Neural progenitor cell (in vitro differentiated cells): ENCODE data around the gene HES5. TPM values are rescaled to one million over a fixed set of nuclear protein-coding genes. Genes with fewer than 3 reads are reported as not detected.
A peak's percentile ranks its signal among the peaks of the same experiment; 100 is the strongest.
"Not testable (repeated sequence)": the region's sequence is repeated elsewhere in the genome, so short reads cannot be mapped to it uniquely, and the experiment has no call there.

Experiments
- DNase-seq: peaks from one replicate; pipeline ENCODE4 v3.0.0-alpha.2; 2016; ENCODE audit warnings: low spot score
- H2AFZ ChIP-seq: fragments of 200-600 bp; sonication (generic); replicated peaks from 2 replicates; pipeline ENCODE4 v1.6.1; 2016; ENCODE audit warnings: antibody characterized with exemption
- H3F3A ChIP-seq: fragments of 200-600 bp; sonication (generic); 2 replicates; pipeline ENCODE4 v1.6.1; 2016; ENCODE audit warnings: antibody characterized with exemption, low read depth
- H3K27ac ChIP-seq: fragments of 200-600 bp; sonication (generic); 2 replicates; pipeline ENCODE4 v1.5.1; 2016; ENCODE audit warnings: mild to moderate bottlenecking
- H3K27me3 ChIP-seq: fragments of 200-600 bp; sonication (generic); 2 replicates; pipeline ENCODE4 v1.6.1; 2016; ENCODE audit warnings: mild to moderate bottlenecking, moderate library complexity
- H3K36me3 ChIP-seq: fragments of 200-600 bp; sonication (generic); 2 replicates; pipeline ENCODE4 v1.5.1; 2016
- H3K4me1 ChIP-seq: fragments of 200-600 bp; sonication (generic); 2 replicates; pipeline ENCODE4 v1.6.1; 2016; ENCODE audit warnings: mixed run types
- H3K4me2 ChIP-seq: fragments of 200-600 bp; sonication (generic); 2 replicates; pipeline ENCODE4 v1.6.1; 2016
- H3K4me3 ChIP-seq: fragments of 200-600 bp; sonication (generic); 2 replicates; pipeline ENCODE4 v1.5.1; 2016
- H3K79me2 ChIP-seq: fragments of 200-600 bp; sonication (generic); 2 replicates; pipeline ENCODE4 v1.6.1; 2016; ENCODE audit warnings: low read depth
- H3K9ac ChIP-seq: fragments of 200-600 bp; sonication (generic); 2 replicates; pipeline ENCODE4 v1.6.1; 2016
- H3K9me3 ChIP-seq: fragments of 200-600 bp; sonication (generic); 2 replicates; pipeline ENCODE4 v1.5.1; 2016; ENCODE audit warnings: low read depth
- H4K20me1 ChIP-seq: fragments of 200-600 bp; sonication (generic); 2 replicates; pipeline ENCODE4 v1.6.1; 2016; ENCODE audit warnings: low read depth
- H3K27ac Mint-ChIP-seq: 3 replicates; pipeline ENCODE4 v1.8.0; 2021; ENCODE audit warnings: mixed read lengths
- H3K27me3 Mint-ChIP-seq: 2 replicates; pipeline ENCODE4 v1.8.0; 2022; ENCODE audit warnings: low read depth, mild to moderate bottlenecking, inconsistent platforms, moderate library complexity, mixed read lengths; ENCODE audit not compliant: insufficient read depth
- H3K36me3 Mint-ChIP-seq: 3 replicates; pipeline ENCODE4 v1.8.0; 2021; ENCODE audit warnings: mixed read lengths
- H3K4me1 Mint-ChIP-seq: 3 replicates; pipeline ENCODE4 v1.8.0; 2021; ENCODE audit warnings: mixed read lengths
- H3K4me3 Mint-ChIP-seq: 3 replicates; pipeline ENCODE4 v1.8.0; 2021; ENCODE audit warnings: mild to moderate bottlenecking, moderate library complexity, mixed read lengths
- H3K9me3 Mint-ChIP-seq: 3 replicates; pipeline ENCODE4 v1.8.0; 2020; ENCODE audit warnings: mixed read lengths
- CTCF ChIP-seq: fragments of 200-600 bp; sonication (generic); IDR thresholded peaks from 2 replicates; pipeline ENCODE4 v1.5.1; 2017; ENCODE audit warnings: antibody characterized with exemption, mild to moderate bottlenecking
- EZH2 ChIP-seq: fragments of 200-600 bp; sonication (generic); IDR thresholded peaks from 2 replicates; pipeline ENCODE4 v1.6.1; 2017; ENCODE audit warnings: antibody characterized with exemption, mild to moderate bottlenecking, moderate library complexity
- EZH2phosphoT487 ChIP-seq: fragments of 200-600 bp; sonication (generic); IDR thresholded peaks from 2 replicates; pipeline ENCODE4 v1.6.1; 2017; ENCODE audit warnings: antibody characterized with exemption
- total RNA-seq: library from RNA; depleted of rRNA; stranded (reverse); fragments of >200 nt; gene quantifications from 2 replicates; pipeline ENCODE4 v1.2.3, GENCODE V29; 2015; ENCODE audit warnings: low replicate concordance

The HES5 gene
- total RNA-seq, 1 donor from 2014 or later, result 6.4 TPM

GRCh38 chr1:2553871-2554620 is 24.0 kb upstream of the HES5 start:
- Mint-ChIP-seq H3K27ac (peak overlapping the region; percentile 40), H3K4me1 (peaks cover 32% of the 10 kb centered on the region)

GRCh38 chr1:2553076-2553475 is 23.0 kb upstream of the HES5 start:
- H3K27me3 Mint-ChIP-seq, H3K79me2 ChIP-seq, H3K4me2 ChIP-seq, H3K27ac ChIP-seq, DNase-seq, H3K27ac Mint-ChIP-seq, H3K36me3 Mint-ChIP-seq, H4K20me1 ChIP-seq, H3K4me3 Mint-ChIP-seq, H3K9ac ChIP-seq, H2AFZ ChIP-seq, H3K4me3 ChIP-seq, H3K9me3 ChIP-seq, H3K9me3 Mint-ChIP-seq, H3K36me3 ChIP-seq, H3K27me3 ChIP-seq: not testable (repeated sequence)
- peaks cover 39% of the 10 kb centered on the region for H3K4me1 Mint-ChIP-seq
- peaks cover 19% of the 10 kb centered on the region for H3F3A ChIP-seq
- H3K4me1 ChIP-seq, result peaks cover 15% of the 10 kb centered on the region

More at GRCh38 chr1:2553871-2554620, 24.0 kb upstream of the HES5 start:
- H4K20me1 ChIP-seq, result no peaks in the 10 kb centered on the region
- no peaks in the 10 kb centered on the region for H3K27me3 ChIP-seq
- no peak for TF ChIP-seq EZH2phosphoT487
- no peak for TF ChIP-seq EZH2
- TF ChIP-seq CTCF, result no peak
- Mint-ChIP-seq H3K4me3 (peak overlapping the region; percentile 65), H3K27me3 (no peaks in the 10 kb centered on the region), H3K9me3 (no peaks in the 10 kb centered on the region), H3K36me3 (no peaks in the 10 kb centered on the region)
- peaks cover 13% of the 10 kb centered on the region for H3K4me1 ChIP-seq
- no peaks in the 10 kb centered on the region for H3K79me2 ChIP-seq
- no peak overlapping the region for H3K4me3 ChIP-seq
- no peak overlapping the region for H3K27ac ChIP-seq
- peaks cover 10% of the 10 kb centered on the region for H3F3A ChIP-seq
- H3K9me3 ChIP-seq, result no peaks in the 10 kb centered on the region
- H3K9ac ChIP-seq, result no peak overlapping the region
- H2AFZ ChIP-seq, result no peak overlapping the region
- no peak overlapping the region for H3K4me2 ChIP-seq
- no peaks in the 10 kb centered on the region for H3K36me3 ChIP-seq
- no peak for DNase-seq

GRCh38 chr1:2552189-2552588 is 22.1 kb upstream of the HES5 start:
- H3K27ac Mint-ChIP-seq, result no peak overlapping the region

GRCh38 chr1:2551544-2551943 is 21.5 kb upstream of the HES5 start:
- H3K4me2 ChIP-seq, H3K36me3 ChIP-seq, H3K27me3 ChIP-seq, H2AFZ ChIP-seq, H3K27ac ChIP-seq, H3K9me3 ChIP-seq, H3K36me3 Mint-ChIP-seq, H3K4me3 ChIP-seq, H3K4me3 Mint-ChIP-seq, H3K79me2 ChIP-seq, H3K9me3 Mint-ChIP-seq, H3K9ac ChIP-seq, DNase-seq, H3K27me3 Mint-ChIP-seq: not testable (repeated sequence)
- peaks cover 38% of the 10 kb centered on the region for H3K4me1 Mint-ChIP-seq
- H3K27ac Mint-ChIP-seq, result peak overlapping the region; percentile 21
- Histone ChIP-seq H3F3A (peaks cover 32% of the 10 kb centered on the region), H3K4me1 (peaks cover 19% of the 10 kb centered on the region), H4K20me1 (peaks cover 13% of the 10 kb centered on the region)

More at GRCh38 chr1:2552189-2552588, 22.1 kb upstream of the HES5 start:
- no peaks in the 10 kb centered on the region for H3K79me2 ChIP-seq
- H3K9me3 Mint-ChIP-seq, result no peaks in the 10 kb centered on the region
- peaks cover 10% of the 10 kb centered on the region for H4K20me1 ChIP-seq
- no peaks in the 10 kb centered on the region for H3K9me3 ChIP-seq
- no peak for TF ChIP-seq CTCF
- TF ChIP-seq EZH2, result no peak
- no peak for TF ChIP-seq EZH2phosphoT487
- no peak overlapping the region for H3K4me3 Mint-ChIP-seq
- no peak overlapping the region for H3K9ac ChIP-seq
- H3K36me3 ChIP-seq, result no peaks in the 10 kb centered on the region
- peaks cover 41% of the 10 kb centered on the region for H3K4me1 Mint-ChIP-seq
- H3K27me3 Mint-ChIP-seq, result no peaks in the 10 kb centered on the region
- no peaks in the 10 kb centered on the region for H3K36me3 Mint-ChIP-seq
- peaks cover 28% of the 10 kb centered on the region for H3F3A ChIP-seq
- no peak for DNase-seq
- peaks cover 23% of the 10 kb centered on the region for H3K4me1 ChIP-seq
- H3K4me3 ChIP-seq, result no peak overlapping the region
- H2AFZ ChIP-seq, result no peak overlapping the region
- no peak overlapping the region for H3K27ac ChIP-seq
- no peaks in the 10 kb centered on the region for H3K27me3 ChIP-seq
- no peak overlapping the region for H3K4me2 ChIP-seq

- H3K27me3 Mint-ChIP-seq, H3K9me3 ChIP-seq, DNase-seq, H3K36me3 Mint-ChIP-seq, H3K27me3 ChIP-seq, H3K79me2 ChIP-seq, H3K4me3 Mint-ChIP-seq, H3K4me2 ChIP-seq, H3K27ac ChIP-seq, H3K9me3 Mint-ChIP-seq, H3K9ac ChIP-seq, H2AFZ ChIP-seq, H3K36me3 ChIP-seq, H3K27ac Mint-ChIP-seq, H3K4me3 ChIP-seq: not testable (repeated sequence)
- Histone ChIP-seq H3K4me1 (peaks cover 17% of the 10 kb centered on the region), H3F3A (peaks cover 33% of the 10 kb centered on the region), H4K20me1 (peaks cover 13% of the 10 kb centered on the region)
- H3K4me1 Mint-ChIP-seq, result peaks cover 36% of the 10 kb centered on the region
These were observed 20.3 kb upstream of the HES5 start for GRCh38 chr1:2550309-2550861.

GRCh38 chr1:2549367-2550029 is 19.4 kb upstream of the HES5 start:
- not testable (repeated sequence) for H3K79me2 ChIP-seq, H3K9ac ChIP-seq, H3K27me3 Mint-ChIP-seq, H3K27ac ChIP-seq, H3K36me3 Mint-ChIP-seq, H3K9me3 Mint-ChIP-seq, H3K4me2 ChIP-seq, H3K9me3 ChIP-seq, H3K27me3 ChIP-seq, H2AFZ ChIP-seq, H3K4me3 ChIP-seq, H3K36me3 ChIP-seq, DNase-seq
- Mint-ChIP-seq H3K4me1 (peaks cover 42% of the 10 kb centered on the region), H3K27ac (peak overlapping the region; percentile 66), H3K4me3 (peak overlapping the region; percentile 59)
- H3F3A ChIP-seq, result peaks cover 42% of the 10 kb centered on the region
- peaks cover 26% of the 10 kb centered on the region for H3K4me1 ChIP-seq
- peaks cover 13% of the 10 kb centered on the region for H4K20me1 ChIP-seq
